HG03108 (cell line): Measurements from ENCODE around the gene DHDH.

Source experiments
- ATAC-seq: cut with Tn5 transposase; IDR thresholded peaks from one replicate; pipeline ENCODE4 v1.9.1; 2021; ENCODE audit warnings: moderate library complexity; ENCODE audit not compliant: unreplicated experiment

The DHDH gene

GRCh38 chr19:48965040-48965805 lies 31.7 kb downstream of the DHDH start, which contains the start of gene FTL:
Gene FTL (plus strand): TSS chr19:48965309. CDS start chr19:48965508, 199 bp downstream.
- ATAC-seq: peak; percentile 45

GRCh38 chr19:48965806-48966540 lies 32.5 kb downstream of the DHDH start:
- no peak for ATAC-seq

- ATAC-seq: no peak
Observed at GRCh38 chr19:48966541-48967345, 33.2 kb downstream of the DHDH start.

- ATAC-seq: no peak
Observed at GRCh38 chr19:48967346-48968178, 34.1 kb downstream of the DHDH start.

- no peak for ATAC-seq
Observed at GRCh38 chr19:48968179-48968661, 34.7 kb downstream of the DHDH start.

- ATAC-seq: no peak
Observed at GRCh38 chr19:48968813-48969218, 35.3 kb downstream of the DHDH start.

GRCh38 chr19:48969276-48970138 lies 36.0 kb downstream of the DHDH start:
- no peak for ATAC-seq

- no peak for ATAC-seq
Observed at GRCh38 chr19:48970139-48970766, 36.8 kb downstream of the DHDH start.

GRCh38 chr19:48970923-48971395 lies 37.5 kb downstream of the DHDH start:
- no peak for ATAC-seq

- ATAC-seq: no peak
Observed at GRCh38 chr19:48975947-48976847, 42.7 kb downstream of the DHDH start.

GRCh38 chr19:48977061-48977460 lies 43.6 kb downstream of the DHDH start:
- ATAC-seq: no peak

GRCh38 chr19:48982280-48982679 lies 48.8 kb downstream of the DHDH start:
- no peak for ATAC-seq

- ATAC-seq: no peak
Observed at GRCh38 chr19:48985711-48986110, 52.2 kb downstream of the DHDH start.

GRCh38 chr19:48986211-48986610 lies 52.7 kb downstream of the DHDH start:
- ATAC-seq: no peak

- ATAC-seq: no peak
Observed at GRCh38 chr19:48987323-48987722, 53.8 kb downstream of the DHDH start.

GRCh38 chr19:48988286-48988685 lies 54.8 kb downstream of the DHDH start:
- ATAC-seq: no peak

GRCh38 chr19:48988860-48989259 lies 55.4 kb downstream of the DHDH start:
- no peak for ATAC-seq
